Endothelial cell of umbilical vein (primary cell): Measurements from ENCODE around the gene LGI1. TPM values are rescaled to one million over a fixed set of nuclear protein-coding genes. Genes with fewer than 3 reads are reported as not detected.

Source experiments
- BruUV-seq: library from RNA; stranded (reverse); fragments of 400-500 nt; replicated peaks from 2 replicates; lab custom pipeline; 2021; lab: Mats Ljungman, UMichigan
- CTCF ChIA-PET: fragments of 300-600, 350-600 bp; sonication (Branson Sonifier 250); formaldehyde crosslinking; loops from one replicate; lab custom pipeline; 2021; ENCODE audit warnings: antibody characterized with exemption, inconsistent platforms; lab: Charles Lee
- POLR2A ChIA-PET: fragments of 300-600, 350-600 bp; sonication (Branson Sonifier 250); formaldehyde crosslinking; loops from one replicate; lab custom pipeline; 2021; ENCODE audit warnings: antibody characterized with exemption, inconsistent platforms; lab: Charles Lee
- DNase-seq: peaks from one replicate; pipeline ENCODE4 v3.0.0-alpha.2; 2011; ENCODE audit warnings: low read depth, low spot score
- FAIRE-seq: peaks from 2 replicates; lab custom pipeline; 2011; peaks lifted over from hg19 to GRCh38; lab: Jason Lieb, UNC
- H2AFZ ChIP-seq: 2 replicates; pipeline ENCODE4 v1.6.0; 2012; ENCODE audit warnings: low read depth, low read length, control low read depth, inconsistent platforms
- H3K27ac ChIP-seq: 2 replicates; pipeline ENCODE4 v1.5.1; 2011; ENCODE audit warnings: low read depth, mild to moderate bottlenecking, control low read depth, low read length, moderate library complexity; ENCODE audit not compliant: insufficient read depth
- H3K27me3 ChIP-seq, 2 experiments: 2 replicates each; pipeline versions ENCODE4 v1.6.0 to v1.6.1; 2011; ENCODE audit warnings: low read length in 2 of 2, mixed read lengths in 1 of 2; ENCODE audit not compliant: control insufficient read depth in 2 of 2, insufficient read depth in 2 of 2
- H3K36me3 ChIP-seq, 2 experiments: 2 replicates in 1 of 2; 3 replicates in 1 of 2; pipeline ENCODE4 v1.5.1; 2011; ENCODE audit warnings: low read length in 2 of 2, mild to moderate bottlenecking in 1 of 2, moderate library complexity in 1 of 2; ENCODE audit not compliant: control insufficient read depth in 2 of 2, insufficient read depth in 2 of 2; ENCODE audit errors: extremely low read depth in 1 of 2
- H3K4me1 ChIP-seq: 3 replicates; pipeline ENCODE4 v1.5.1; 2011; ENCODE audit warnings: mild to moderate bottlenecking, low read length; ENCODE audit not compliant: control insufficient read depth, insufficient read depth; ENCODE audit errors: extremely low read depth
- H3K4me2 ChIP-seq: 2 replicates; pipeline ENCODE4 v1.6.1; 2011; ENCODE audit warnings: low read length, control low read depth, mixed read lengths; ENCODE audit not compliant: insufficient read depth
- H3K4me3 ChIP-seq, 3 experiments: fragments of 200-600 bp in 1 of 3; sonication (generic), shearing (Covaris generic) in 1 of 3; replicated peaks in 1 of 3; 2 replicates each; pipeline ENCODE4 v1.5.1; 2011 to 2016; ENCODE audit warnings: control low read depth in 3 of 3, low read length in 3 of 3, mild to moderate bottlenecking in 2 of 3, inconsistent platforms in 1 of 3, low read depth in 1 of 3, moderate library complexity in 1 of 3; ENCODE audit not compliant: insufficient read depth in 1 of 3
- H3K79me2 ChIP-seq: 2 replicates; pipeline ENCODE4 v1.6.0; 2012; ENCODE audit warnings: low read length, inconsistent platforms; ENCODE audit not compliant: control insufficient read depth, insufficient read depth
- H3K9ac ChIP-seq: replicated peaks from 2 replicates; pipeline ENCODE3; 2011; ENCODE audit warnings: low read length, control low read depth; ENCODE audit not compliant: insufficient read depth; ENCODE audit errors: extremely low read depth
- H3K9me1 ChIP-seq: replicated peaks from 3 replicates; pipeline ENCODE4 v1.6.0; 2011; ENCODE audit warnings: mild to moderate bottlenecking, low read length; ENCODE audit not compliant: control insufficient read depth, insufficient read depth; ENCODE audit errors: extremely low read depth
- H3K9me3 ChIP-seq: replicated peaks from 2 replicates; pipeline ENCODE4 v1.5.1; 2012; ENCODE audit warnings: low read length, inconsistent platforms; ENCODE audit not compliant: control insufficient read depth, insufficient read depth
- H4K20me1 ChIP-seq: replicated peaks from 2 replicates; pipeline ENCODE3; 2011; ENCODE audit warnings: mild to moderate bottlenecking, low read length; ENCODE audit not compliant: control insufficient read depth, insufficient read depth; ENCODE audit errors: extremely low read depth
- FOS ChIP-seq: IDR thresholded peaks from 2 replicates; pipeline ENCODE4 v1.6.1; 2011; ENCODE audit warnings: mild to moderate bottlenecking, low read length, moderate library complexity, borderline replicate concordance; ENCODE audit not compliant: insufficient read depth
- GATA2 ChIP-seq: IDR thresholded peaks from 2 replicates; pipeline ENCODE4 v1.7.0; 2011; ENCODE audit warnings: low read depth, mild to moderate bottlenecking, moderate library complexity, mixed read lengths, low read length; ENCODE audit not compliant: insufficient read length, insufficient read depth
- JUN ChIP-seq: IDR thresholded peaks from 2 replicates; pipeline ENCODE4 v1.6.1; 2011; ENCODE audit warnings: borderline replicate concordance, low read depth; ENCODE audit not compliant: insufficient read length, insufficient read depth
- MYC ChIP-seq: IDR thresholded peaks from one replicate; pipeline ENCODE4 v1.6.1; 2011; ENCODE audit warnings: mild to moderate bottlenecking, low read depth, low read length
- POLR2A ChIP-seq: IDR thresholded peaks from 2 replicates; pipeline ENCODE4 v1.6.1; 2012; ENCODE audit warnings: low read depth, mild to moderate bottlenecking, control low read depth, low read length
- POLR2AphosphoS5 ChIP-seq: IDR thresholded peaks from 2 replicates; pipeline ENCODE4 v1.6.1; 2012; ENCODE audit warnings: low read depth, mild to moderate bottlenecking, control low read depth, low read length, moderate library complexity; ENCODE audit not compliant: insufficient read depth
- dilution Hi-C: fragments of 300-500 bp; cut with MboI; formaldehyde crosslinking; loops from one replicate; pipeline ENCODE4 v1.15.0; 2019; ENCODE audit warnings: low sequenced_read_pairs; ENCODE audit not compliant: extremely low pct_ligation_motif_present
- intact Hi-C: fragments of 100-400 bp; cut with micrococcal nuclease; formaldehyde crosslinking; loops from one replicate; pipeline ENCODE4 v1.10.0; 2022
- polyA plus RNA-seq, 4 experiments: library from polyadenylated mRNA; depleted of rRNA in 3 of 4; stranded (reverse) in 3 of 4; unstranded in 1 of 4; fragments of >200 nt; gene quantifications; 2 replicates each; pipeline versions ENCODE4 v1.2.1 to v1.2.3, GENCODE V29; 2011 to 2012; ENCODE audit warnings: missing spikeins in 1 of 4
- total RNA-seq: library from RNA; stranded (reverse); gene quantifications from 2 replicates; pipeline ENCODE4 v1.2.3, GENCODE V29; 2021
- TF ChIP-seq, protein P1 (sequence below), 2 donors: IDR thresholded peaks; 1 replicate in 1 of 2; 2 replicates in 1 of 2; pipeline ENCODE4 v1.5.1; 2011; ENCODE audit warnings: low read length in 2 of 2, mild to moderate bottlenecking in 2 of 2, moderate library complexity in 2 of 2, control low read depth in 1 of 2, inconsistent platforms in 1 of 2, low read depth in 1 of 2; ENCODE audit not compliant: insufficient read depth in 1 of 2; ENCODE audit errors: extremely low read depth in 1 of 2
- TF ChIP-seq, protein P2 (sequence below): IDR thresholded peaks from 2 replicates; pipeline ENCODE4 v1.6.1; 2011; ENCODE audit not compliant: insufficient read depth, insufficient read length

LGI1 gene
- total and polyA plus RNA-seq, 2 donors (not counting 3 experiments of a cell fraction or from before 2014, with no cell fraction given), result not detected

DNA sequence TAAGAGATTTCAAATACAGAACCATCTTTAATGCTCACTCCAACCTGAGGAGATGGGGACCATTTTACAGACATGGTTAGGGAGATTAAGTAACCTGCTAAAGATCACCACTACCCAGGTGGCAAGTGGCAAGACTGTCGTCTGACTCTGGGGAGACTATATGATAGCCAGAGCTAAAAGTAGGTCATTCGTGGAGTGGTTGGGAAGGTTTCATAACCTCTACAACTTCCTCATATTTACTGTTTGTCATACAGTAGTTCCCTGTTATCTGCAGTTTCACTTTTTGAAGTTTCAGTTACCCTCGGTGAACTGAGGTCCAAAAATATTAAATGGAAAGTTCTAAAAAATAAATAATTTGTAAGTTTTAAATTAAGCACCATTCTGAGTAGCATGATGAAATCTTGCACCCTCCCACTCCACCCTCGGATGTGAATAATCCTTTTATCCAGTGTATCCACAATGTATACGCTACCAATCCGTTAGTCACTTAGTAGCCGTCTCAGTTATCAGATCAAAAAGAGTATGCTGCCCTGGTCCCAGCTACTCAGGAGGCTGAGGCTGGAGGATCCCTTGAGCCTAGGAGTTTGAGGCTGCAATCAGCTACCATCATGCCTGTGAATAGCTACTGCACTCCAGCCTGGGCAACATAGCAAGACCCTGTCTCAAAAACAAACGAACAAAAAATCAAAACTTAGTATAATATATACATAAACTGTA, 14.9 kb upstream of the LGI1 start:
- FAIRE-seq (no peak), DNase-seq (no peak)
- BruUV-seq, result no TSS peak
- no peak overlapping the region for H3K9ac ChIP-seq
- TF ChIP-seq POLR2A (no peak), JUN (no peak)
- CTCF ChIA-PET, result interaction anchor here (1.0 kb wide), 1 partner anchor 11 kb away, joined by 3 read pairs; no protein-coding TSS in a partner anchor
- H3K27me3 ChIP-seq, result peaks cover 0 to 4% of the 10 kb centered on the region in 2 experiments
- dilution Hi-C loops, result no loop called here
- H2AFZ ChIP-seq, result no peak overlapping the region
- H3K4me2 ChIP-seq, result no peak overlapping the region
- POLR2A ChIA-PET, result no interaction called here
- H3K79me2 ChIP-seq, result no peaks in the 10 kb centered on the region
- H3K9me1 ChIP-seq, result no peaks in the 10 kb centered on the region
- no peaks in the 10 kb centered on the region for H3K9me3 ChIP-seq
- H3K27ac ChIP-seq, result no peak overlapping the region
- no peaks in the 10 kb centered on the region for H3K36me3 ChIP-seq
- no peak overlapping the region for H3K4me3 ChIP-seq
- no peaks in the 10 kb centered on the region for H3K4me1 ChIP-seq
- H4K20me1 ChIP-seq, result no peaks in the 10 kb centered on the region
- intact Hi-C loops, result no loop called here

DNA sequence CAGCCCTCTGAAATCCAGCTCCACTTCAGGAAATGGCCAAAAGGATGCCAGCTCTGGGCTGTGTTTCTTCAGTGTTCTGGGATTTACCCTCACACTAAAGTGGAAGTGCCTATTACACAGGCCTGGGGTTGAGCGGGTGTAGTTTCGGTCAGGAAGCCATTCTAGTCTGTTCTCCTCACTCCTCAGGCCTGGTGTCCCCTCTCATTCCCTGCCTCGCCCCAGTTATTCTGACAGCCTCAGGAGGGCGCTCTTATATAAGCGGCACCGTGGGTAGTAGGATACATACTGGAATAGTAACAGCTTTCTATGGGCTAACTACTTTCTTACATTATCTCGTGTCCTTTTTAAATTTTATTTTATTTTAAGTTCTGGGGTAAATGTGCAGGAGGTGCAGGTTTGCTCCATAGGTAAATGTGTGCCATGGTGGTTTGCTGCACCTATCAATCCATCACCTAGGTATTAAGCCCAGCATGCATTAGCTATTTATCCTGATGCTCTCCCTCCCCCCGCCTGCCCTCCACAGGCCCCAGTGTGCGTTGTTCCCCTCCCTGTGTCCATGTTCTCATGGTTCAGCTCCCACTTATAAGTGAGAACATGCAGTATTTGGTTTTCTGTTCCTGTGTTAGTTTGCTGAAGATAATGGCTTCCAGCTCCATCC, 12.2 kb upstream of the LGI1 start:
- dilution Hi-C loops, result no loop called here
- no peaks in the 10 kb centered on the region for H3K79me2 ChIP-seq
- H3K4me1 ChIP-seq, result no peaks in the 10 kb centered on the region
- BruUV-seq, result no TSS peak
- H3K36me3 ChIP-seq, result no peaks in the 10 kb centered on the region
- no peak overlapping the region for H3K4me2 ChIP-seq
- no peaks in the 10 kb centered on the region for H3K9me1 ChIP-seq
- no peak overlapping the region for H3K4me3 ChIP-seq
- no peak for TF ChIP-seq POLR2A
- no peak for TF ChIP-seq GATA2
- TF ChIP-seq, protein P1, sequence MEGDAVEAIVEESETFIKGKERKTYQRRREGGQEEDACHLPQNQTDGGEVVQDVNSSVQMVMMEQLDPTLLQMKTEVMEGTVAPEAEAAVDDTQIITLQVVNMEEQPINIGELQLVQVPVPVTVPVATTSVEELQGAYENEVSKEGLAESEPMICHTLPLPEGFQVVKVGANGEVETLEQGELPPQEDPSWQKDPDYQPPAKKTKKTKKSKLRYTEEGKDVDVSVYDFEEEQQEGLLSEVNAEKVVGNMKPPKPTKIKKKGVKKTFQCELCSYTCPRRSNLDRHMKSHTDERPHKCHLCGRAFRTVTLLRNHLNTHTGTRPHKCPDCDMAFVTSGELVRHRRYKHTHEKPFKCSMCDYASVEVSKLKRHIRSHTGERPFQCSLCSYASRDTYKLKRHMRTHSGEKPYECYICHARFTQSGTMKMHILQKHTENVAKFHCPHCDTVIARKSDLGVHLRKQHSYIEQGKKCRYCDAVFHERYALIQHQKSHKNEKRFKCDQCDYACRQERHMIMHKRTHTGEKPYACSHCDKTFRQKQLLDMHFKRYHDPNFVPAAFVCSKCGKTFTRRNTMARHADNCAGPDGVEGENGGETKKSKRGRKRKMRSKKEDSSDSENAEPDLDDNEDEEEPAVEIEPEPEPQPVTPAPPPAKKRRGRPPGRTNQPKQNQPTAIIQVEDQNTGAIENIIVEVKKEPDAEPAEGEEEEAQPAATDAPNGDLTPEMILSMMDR (IDR thresholded peaks at IDR 0.05; ENCODE audit: extremely low read depth in 1 of 2, insufficient read depth in 1 of 2, low read depth in 1 of 2, low read length in 2 of 2), result peak in 1 of 2 donors; percentile 8
- TF ChIP-seq, protein P2, sequence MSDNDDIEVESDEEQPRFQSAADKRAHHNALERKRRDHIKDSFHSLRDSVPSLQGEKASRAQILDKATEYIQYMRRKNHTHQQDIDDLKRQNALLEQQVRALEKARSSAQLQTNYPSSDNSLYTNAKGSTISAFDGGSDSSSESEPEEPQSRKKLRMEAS, result no peak
- TF ChIP-seq FOS, result no peak
- no peak for TF ChIP-seq POLR2AphosphoS5
- TF ChIP-seq JUN, result no peak
- no peak for TF ChIP-seq MYC
- H3K27ac ChIP-seq, result no peak overlapping the region
- H2AFZ ChIP-seq, result no peak overlapping the region
- no peak overlapping the region for H3K9ac ChIP-seq
- CTCF ChIA-PET, result interaction anchor here (0.6 to 2.1 kb wide), 5 partner anchors 19 to 113 kb away, joined by 3 to 7 read pairs (median 4); no protein-coding TSS in a partner anchor
- intact Hi-C loops, result no loop called here
- H3K9me3 ChIP-seq, result no peaks in the 10 kb centered on the region
- no peaks in the 10 kb centered on the region for H4K20me1 ChIP-seq
- H3K27me3 ChIP-seq, result peaks cover 2 to 4% of the 10 kb centered on the region in 2 experiments
- DNase-seq (no peak), FAIRE-seq (no peak)
- POLR2A ChIA-PET, result no interaction called here
